Measurements from ENCODE around the gene NLGN1. TPM values are rescaled to one million over a fixed set of nuclear protein-coding genes. Genes with fewer than 3 reads are reported as not detected.

Gene NLGN1
- total RNA-seq, 2 donors from 2014 or later, result 0.67 to 1.3 TPM

DNA sequence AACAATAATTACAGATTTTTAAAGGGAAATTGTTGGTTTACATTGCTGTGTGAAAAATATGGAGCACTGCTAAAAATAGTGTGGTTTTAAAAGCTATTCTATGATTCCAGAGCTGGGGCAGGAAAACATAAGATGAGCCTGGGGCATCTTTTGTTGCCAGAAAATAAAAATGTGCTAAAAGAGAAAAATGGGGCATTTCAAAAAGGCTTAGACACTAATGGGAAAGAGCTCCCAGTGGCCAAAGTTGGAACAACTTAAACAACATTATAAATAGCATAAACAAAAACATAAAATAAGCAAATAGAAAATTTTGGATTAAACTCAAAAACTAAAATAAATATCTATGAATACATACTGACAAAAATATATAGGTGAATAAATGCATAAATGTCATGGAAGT, 478.9 kb downstream of the NLGN1 start:
- TF ChIP-seq CTCF (IDR thresholded peaks at IDR 0.05), result no peak
- intact Hi-C loops (cut with DNase I), result no loop called here
- DNase-seq, result no peak

DNA sequence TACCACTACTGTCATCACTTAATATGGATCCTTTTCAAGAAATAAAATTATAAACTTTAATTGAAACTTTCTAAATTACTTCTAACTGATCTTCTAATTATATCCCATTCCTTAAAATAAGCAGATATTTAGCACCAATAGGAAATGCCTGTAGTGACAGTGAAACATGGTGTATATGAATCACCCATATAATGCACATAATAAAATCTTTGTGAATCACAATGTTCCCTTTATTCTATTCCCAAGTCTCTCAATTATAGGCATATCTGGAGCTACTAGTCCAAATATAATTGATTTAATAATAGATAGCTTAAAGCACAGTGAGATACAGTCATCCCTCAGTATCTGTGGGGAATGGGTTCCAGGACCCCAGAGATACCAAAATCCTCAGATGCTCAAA, 490.3 kb downstream of the NLGN1 start:
- Histone ChIP-seq H3K27ac (no peak overlapping the region), H3K9ac (ENCODE audit: low read depth in 2 of 2, low read length in 2 of 2) (no peak overlapping the region), H3K27me3 (no peaks in the 10 kb centered on the region), H3K36me3 (no peaks in the 10 kb centered on the region), H3K4me1 (no peaks in the 10 kb centered on the region), H3K9me3 (no peaks in the 10 kb centered on the region), H3K4me3 (no peak overlapping the region)
- intact Hi-C loops (cut with DNase I), result no loop called here
- DNase-seq, result no peak
- TF ChIP-seq CTCF (IDR thresholded peaks at IDR 0.05), result no peak

More for the DNA sequence above, 478.9 kb downstream of the NLGN1 start:
- Histone ChIP-seq H3K9me3 (no peaks in the 10 kb centered on the region), H3K27ac (no peak overlapping the region), H3K4me3 (no peak overlapping the region), H3K4me1 (no peaks in the 10 kb centered on the region), H3K27me3 (no peaks in the 10 kb centered on the region), H3K36me3 (no peaks in the 10 kb centered on the region), H3K9ac (ENCODE audit: low read depth in 2 of 2, low read length in 2 of 2) (no peak overlapping the region)

- H3K9ac ChIP-seq (ENCODE audit: low read depth in 2 of 2, low read length in 2 of 2), result no peak overlapping the region
- no peak for TF ChIP-seq CTCF (IDR thresholded peaks at IDR 0.05)
- H3K27me3 ChIP-seq, result no peaks in the 10 kb centered on the region
- H3K36me3 ChIP-seq, result no peaks in the 10 kb centered on the region
- H3K9me3 ChIP-seq, result no peaks in the 10 kb centered on the region
- H3K4me1 ChIP-seq, result no peaks in the 10 kb centered on the region
- no peak overlapping the region for H3K27ac ChIP-seq
- DNase-seq, result no peak
- no peak overlapping the region for H3K4me3 ChIP-seq
- intact Hi-C loops (cut with DNase I), result no loop called here
These were observed 492.1 kb downstream of the NLGN1 start for GRCh38 chr3:173889596-173889995.

- Histone ChIP-seq H3K27ac (no peak overlapping the region), H3K9ac (ENCODE audit: low read depth in 2 of 2, low read length in 2 of 2) (no peak overlapping the region), H3K4me3 (no peak overlapping the region), H3K36me3 (no peaks in the 10 kb centered on the region), H3K9me3 (no peaks in the 10 kb centered on the region), H3K27me3 (no peaks in the 10 kb centered on the region), H3K4me1 (no peaks in the 10 kb centered on the region)
- no peak for TF ChIP-seq CTCF (IDR thresholded peaks at IDR 0.05)
- intact Hi-C loops (cut with DNase I), result no loop called here
- no peak for DNase-seq
These were observed 492.5 kb downstream of the NLGN1 start for GRCh38 chr3:173890091-173890490.

- H3K27me3 ChIP-seq, result no peaks in the 10 kb centered on the region
- no peak overlapping the region for H3K9ac ChIP-seq (ENCODE audit: low read depth in 2 of 2, low read length in 2 of 2)
- H3K4me3 ChIP-seq, result no peak overlapping the region
- DNase-seq, result no peak
- H3K9me3 ChIP-seq, result no peaks in the 10 kb centered on the region
- no peak overlapping the region for H3K27ac ChIP-seq
- no peak for TF ChIP-seq CTCF (IDR thresholded peaks at IDR 0.05)
- no peaks in the 10 kb centered on the region for H3K36me3 ChIP-seq
- no peaks in the 10 kb centered on the region for H3K4me1 ChIP-seq
- intact Hi-C loops (cut with DNase I), result no loop called here
These were observed 493.9 kb downstream of the NLGN1 start for GRCh38 chr3:173891272-173892100.
